G401.6 (cell line): Measurements from ENCODE around the gene RUFY3.
A peak's percentile ranks its signal among the peaks of the same experiment; 100 is the strongest.
"Not testable (repeated sequence)": the region's sequence is repeated elsewhere in the genome, so short reads cannot be mapped to it uniquely, and the experiment has no call there.

Source experiments
- FAIRE-seq: peaks from 2 replicates; lab custom pipeline; 2012; peaks lifted over from hg19 to GRCh38; lab: Jason Lieb, UNC

The RUFY3 gene

DNA sequence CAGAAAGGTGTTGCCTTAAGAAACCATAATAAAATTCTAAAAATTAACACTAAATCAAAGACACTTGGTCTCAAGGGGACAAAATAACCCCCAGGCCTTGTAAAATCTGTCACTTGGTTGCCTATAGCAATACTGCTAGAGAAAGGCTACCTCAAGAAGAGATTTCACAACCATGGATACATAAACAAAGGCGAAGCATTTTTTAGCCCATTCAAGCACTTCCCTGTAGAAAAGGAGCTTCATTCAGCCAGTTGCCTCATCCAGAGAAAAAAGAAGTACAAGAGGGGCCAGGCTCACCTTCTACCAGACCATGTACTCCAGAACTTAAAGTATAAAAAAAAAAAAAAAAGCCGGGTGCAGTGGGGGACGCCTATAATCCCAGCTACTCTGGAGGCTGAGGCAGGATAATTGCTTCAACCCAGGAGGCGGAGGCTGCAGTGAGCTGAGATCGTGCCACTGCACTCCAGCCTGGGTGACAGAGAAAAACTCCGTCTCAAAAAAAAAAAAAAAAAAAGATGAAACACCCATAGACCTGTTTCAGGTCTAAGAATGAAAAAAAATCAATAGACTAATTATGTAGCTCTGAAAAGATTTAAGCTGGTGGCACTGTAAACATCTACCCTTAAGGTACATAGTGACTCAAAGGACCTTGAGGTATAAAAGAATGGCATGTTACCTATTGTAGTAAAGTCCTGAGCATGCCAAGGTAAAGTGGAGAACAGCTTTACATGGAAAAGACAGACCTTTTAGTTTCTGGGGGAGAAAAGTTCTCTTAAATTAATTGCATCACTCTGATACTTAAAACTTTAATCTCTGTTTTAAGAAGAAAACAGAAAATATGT lies 18.0 kb downstream of the RUFY3 start:
- FAIRE-seq: no peak

DNA sequence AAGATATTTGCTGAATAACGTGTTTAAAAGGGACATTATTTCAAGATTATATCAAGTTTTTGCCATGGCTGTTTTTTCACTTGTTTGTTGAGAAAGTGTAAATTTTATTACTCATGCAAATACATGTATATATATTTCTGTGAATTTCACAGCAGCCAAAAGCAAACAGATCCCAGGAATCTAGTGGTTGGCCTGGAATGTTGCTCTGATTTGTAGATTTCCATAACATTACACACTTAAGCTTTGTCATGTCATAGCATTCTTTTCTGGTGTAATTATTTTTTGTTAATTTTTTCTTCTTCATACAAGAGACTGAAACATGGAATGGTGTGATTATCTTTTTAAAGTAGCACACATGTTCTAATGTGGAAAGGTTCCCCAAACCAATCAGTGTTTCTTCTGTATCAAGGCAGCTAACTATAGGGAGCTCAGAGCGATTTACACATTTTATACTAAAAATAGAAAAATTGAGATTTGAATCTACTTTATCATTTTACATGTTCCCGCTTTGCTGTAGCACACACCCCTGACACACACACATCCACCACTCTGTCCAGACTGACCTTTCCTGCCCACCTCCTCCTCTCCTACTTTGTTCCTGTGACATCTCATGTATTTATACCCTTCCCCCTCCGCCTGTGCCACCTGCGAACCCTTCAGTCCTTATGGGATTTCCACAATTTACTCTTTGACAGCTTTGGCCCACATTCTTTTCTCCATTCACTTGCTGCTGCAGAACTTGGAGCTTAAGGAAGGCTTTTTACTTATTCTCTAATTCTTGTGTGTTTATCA lies 20.3 kb downstream of the RUFY3 start:
- peak; percentile 30 for FAIRE-seq

DNA sequence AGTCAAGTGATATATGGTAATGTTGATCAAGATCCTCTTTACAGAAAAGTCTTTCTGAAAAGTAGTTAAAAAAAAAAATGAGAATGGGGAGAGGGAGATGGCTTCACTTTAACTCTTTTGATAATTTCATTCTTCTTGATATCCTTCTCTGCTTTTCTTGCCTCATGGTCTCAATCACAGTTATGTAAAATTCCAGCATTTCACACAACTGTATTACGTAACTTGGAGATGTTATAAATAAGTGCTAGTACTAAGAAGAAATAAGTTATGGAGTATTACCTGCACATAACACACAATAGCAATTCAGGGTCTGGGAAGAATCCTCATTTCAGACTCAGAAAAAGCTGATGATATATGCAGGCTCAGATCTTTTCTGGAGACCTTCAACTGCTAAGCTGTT lies 22.0 kb downstream of the RUFY3 start:
- FAIRE-seq: no peak

DNA sequence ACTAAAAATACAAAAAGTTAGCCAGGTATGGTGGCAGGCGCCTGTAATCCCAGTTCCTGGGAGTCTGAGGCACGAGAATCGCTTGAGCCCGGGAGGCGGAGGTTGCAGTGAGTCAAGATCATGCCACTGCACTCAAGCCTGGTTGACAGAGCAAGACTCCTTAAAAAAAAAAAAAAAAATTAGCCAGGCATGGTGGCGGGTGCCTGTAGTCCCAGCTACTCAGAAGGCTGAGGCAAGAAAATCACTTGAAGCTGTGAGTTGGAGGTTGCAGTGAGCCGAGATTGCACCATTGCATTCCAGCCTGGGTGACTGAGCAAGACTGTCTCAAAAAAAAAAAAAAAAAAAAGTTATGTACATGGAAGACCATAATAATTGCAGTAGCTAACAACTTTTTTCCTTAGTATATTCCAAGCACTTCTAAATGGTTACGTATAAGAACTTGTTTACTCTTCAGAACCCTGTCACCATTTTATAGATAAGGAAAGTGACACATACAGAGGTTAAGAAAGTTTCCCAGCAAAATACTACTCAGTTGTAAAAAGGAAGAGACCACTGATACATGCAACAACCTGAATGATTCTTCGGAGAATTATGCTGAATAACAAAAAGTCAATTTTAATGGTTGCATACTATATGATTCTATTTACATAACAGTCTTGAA lies 24.5 kb downstream of the RUFY3 start:
- no peak for FAIRE-seq

GRCh38 chr4:70747874-70748273 lies 26.1 kb downstream of the RUFY3 start:
- FAIRE-seq: no peak

DNA sequence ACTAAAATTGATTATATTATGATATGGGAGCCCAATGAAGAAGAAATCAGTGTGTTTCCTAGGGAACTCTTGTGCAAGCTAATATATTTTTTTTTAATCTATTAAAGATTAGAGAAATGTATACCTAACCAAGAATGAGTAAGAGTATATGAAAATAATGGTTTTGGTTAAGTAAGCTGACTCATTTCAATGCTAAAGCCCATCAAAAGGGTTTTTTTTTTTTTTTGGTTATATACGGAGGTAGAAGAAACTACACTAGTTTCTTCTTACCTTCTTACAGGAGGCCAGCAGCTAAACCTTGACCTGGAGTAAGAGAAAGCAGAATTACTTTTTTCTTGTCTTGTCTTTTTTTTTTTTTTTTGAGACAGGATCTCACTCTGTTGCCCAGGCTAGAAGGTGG lies 27.5 kb downstream of the RUFY3 start:
- peak; percentile 75 for FAIRE-seq

DNA sequence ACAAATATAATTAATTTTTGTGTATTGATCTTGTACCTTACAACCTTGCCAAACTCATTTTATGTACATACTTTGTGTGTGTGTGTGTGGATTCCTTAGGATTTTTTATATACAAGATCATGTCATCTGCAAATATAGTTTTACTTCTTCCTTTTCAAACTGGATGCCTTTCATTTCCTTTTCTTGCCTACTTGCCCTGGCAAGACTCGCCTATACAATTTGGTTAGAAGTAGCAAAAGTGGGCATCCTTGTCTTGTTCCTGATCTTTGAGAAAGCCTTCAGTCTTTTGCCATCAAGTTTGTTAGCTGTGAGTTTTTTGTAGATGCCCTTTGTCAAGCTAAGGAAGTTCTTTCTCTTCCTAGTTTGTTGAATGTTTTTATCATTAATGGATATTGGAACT lies 30.5 kb downstream of the RUFY3 start:
- FAIRE-seq: no peak

DNA sequence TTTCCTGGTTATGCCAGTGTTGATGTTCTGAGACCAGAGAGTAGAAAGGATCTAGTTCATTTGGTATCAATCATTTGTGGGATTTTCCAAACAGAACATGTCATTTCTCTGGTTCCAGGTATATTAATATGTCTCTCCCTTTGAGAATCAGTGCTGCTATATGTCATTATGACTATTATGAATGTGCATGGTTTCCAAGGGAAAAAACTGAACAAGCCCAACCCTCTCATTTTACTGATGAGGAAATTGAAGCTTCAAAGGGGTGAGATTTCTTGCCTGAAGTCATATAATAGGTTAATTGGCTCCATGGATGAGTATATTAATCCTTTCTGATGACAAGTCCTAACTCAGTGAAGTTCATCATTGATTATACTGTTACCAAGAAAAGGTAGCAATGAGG lies 31.9 kb downstream of the RUFY3 start:
- FAIRE-seq: no peak

- peak; percentile 66 for FAIRE-seq
Observed at GRCh38 chr4:70754470-70754869, 32.7 kb downstream of the RUFY3 start.

DNA sequence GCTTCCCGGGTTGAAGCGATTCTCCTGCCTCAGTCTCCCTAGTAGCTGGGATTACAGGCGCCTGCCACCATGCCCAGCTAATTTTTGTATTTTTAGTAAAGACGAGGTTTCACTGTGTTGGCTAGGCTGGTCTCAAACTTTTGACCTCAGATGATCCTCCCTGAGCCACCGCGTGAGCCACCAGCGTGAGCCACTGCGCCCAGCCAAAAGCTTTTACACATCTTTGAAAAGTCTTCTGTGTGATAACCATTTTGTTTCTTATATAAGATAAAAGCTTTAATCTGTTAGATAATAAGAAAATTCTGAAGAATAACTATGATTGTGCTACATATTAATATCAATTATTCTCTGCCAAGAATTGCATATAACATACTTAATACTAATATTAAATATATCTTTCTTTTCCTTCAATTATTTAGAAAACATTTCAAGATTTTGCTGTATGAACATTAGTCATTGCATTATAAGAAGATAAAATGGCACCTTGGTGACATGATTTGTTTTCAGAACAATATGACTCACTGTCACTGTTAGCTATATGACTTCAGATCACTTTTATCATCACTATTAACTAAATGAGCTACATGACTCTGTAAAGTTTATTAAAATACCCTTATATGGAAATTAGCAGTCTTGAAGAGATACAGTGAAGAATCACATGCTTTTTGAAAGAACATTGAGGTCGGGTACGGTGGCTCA lies 33.4 kb downstream of the RUFY3 start:
- no peak for FAIRE-seq

DNA sequence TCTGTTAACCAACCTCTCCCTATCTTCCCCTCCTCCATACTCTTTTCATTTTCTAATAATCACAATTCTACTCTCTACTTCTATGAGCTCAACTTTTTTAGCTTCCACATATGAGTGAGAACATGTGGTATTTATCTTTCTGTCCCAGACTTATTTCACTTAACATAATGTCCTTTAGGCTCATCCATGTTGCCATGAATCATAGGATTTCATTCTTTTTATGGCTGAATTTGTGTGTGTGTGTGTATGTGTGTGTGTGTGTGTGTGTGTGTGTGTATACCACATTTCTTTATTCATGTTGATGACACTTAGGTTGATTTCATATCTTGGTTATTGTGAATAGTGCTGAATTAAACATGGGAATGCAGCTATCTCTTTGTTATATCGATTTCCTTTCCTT lies 37.4 kb downstream of the RUFY3 start:
- FAIRE-seq: no peak

- no peak for FAIRE-seq
Observed at GRCh38 chr4:70759627-70760026, 37.9 kb downstream of the RUFY3 start.

DNA sequence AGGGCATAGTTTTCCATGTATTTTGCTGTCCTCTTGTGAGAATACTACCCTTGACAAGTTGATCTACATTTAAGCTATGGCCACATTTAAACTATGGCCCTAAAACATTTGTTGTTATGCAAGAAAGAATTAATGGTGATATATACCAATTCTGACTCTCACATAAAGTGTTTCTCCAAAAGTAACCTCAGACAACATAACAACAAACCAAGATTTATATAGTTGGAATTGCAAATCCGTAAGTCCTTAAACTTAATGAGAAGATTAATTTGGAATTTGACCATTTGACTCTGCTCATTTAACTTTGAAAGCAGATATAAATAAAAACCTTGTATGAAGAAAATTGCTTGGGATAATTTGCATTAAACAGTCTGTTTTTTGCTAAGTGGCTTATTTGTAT lies 38.9 kb downstream of the RUFY3 start:
- FAIRE-seq: no peak

- FAIRE-seq: no peak
Observed at GRCh38 chr4:70761276-70761816, 39.6 kb downstream of the RUFY3 start.

DNA sequence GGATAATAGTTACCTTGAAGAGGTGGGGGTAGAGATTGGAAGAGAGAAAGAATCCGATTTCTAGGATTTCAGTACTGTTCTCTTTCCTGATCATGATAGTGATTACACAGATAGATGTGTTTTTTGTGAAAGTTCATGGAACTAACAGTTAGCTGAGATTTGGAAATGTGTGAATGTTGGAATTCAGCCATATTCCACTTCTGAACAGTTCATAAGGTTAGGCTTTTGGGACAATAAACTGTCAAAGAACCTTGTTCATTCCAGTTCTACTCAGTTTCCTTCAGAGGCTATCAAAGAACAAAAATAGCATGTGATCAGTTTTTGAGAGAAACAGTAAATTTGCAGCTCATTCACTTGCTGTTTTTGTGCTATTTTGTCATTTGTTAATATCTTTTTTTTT lies 43.6 kb downstream of the RUFY3 start:
- FAIRE-seq: no peak

- no peak for FAIRE-seq
Observed at GRCh38 chr4:70768301-70768948, 46.7 kb downstream of the RUFY3 start.

- not testable (repeated sequence) for FAIRE-seq
Observed at GRCh38 chr4:70769396-70769795, 47.6 kb downstream of the RUFY3 start.

GRCh38 chr4:70772929-70773555 lies 51.3 kb downstream of the RUFY3 start:
- FAIRE-seq: peak; percentile 34

GRCh38 chr4:70778888-70779422 lies 57.2 kb downstream of the RUFY3 start:
- FAIRE-seq: no peak

DNA sequence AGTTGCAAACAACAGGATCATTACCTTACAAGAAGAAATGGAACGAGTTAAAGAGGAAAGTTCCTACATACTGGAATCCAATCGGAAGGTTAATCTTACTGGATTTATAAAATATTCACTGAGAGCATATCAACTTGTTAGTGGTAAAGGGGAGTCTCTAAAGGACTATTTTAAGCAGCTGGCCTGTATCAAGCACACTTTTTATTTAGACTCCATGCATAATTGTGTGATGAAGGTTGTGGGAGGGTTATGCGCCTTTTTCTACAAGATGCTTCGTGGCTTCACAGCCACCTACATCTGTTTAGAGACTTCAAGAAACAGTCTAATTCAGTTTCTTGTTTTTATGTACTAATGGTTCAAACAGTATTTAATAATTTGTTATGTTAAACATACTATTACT lies 61.3 kb downstream of the RUFY3 start:
- no peak for FAIRE-seq

GRCh38 chr4:70787496-70787895 lies 65.7 kb downstream of the RUFY3 start:
- no peak for FAIRE-seq
